Glomerular visceral epithelial cell (primary cell): ENCODE data around the gene CHCHD6.
A peak's percentile ranks its signal among the peaks of the same experiment; 100 is the strongest.

Experiments
- DNase-seq: peaks from one replicate; pipeline ENCODE4 v3.0.0-alpha.2; 2016; ENCODE audit errors: extremely low spot score

CHCHD6 gene

DNA sequence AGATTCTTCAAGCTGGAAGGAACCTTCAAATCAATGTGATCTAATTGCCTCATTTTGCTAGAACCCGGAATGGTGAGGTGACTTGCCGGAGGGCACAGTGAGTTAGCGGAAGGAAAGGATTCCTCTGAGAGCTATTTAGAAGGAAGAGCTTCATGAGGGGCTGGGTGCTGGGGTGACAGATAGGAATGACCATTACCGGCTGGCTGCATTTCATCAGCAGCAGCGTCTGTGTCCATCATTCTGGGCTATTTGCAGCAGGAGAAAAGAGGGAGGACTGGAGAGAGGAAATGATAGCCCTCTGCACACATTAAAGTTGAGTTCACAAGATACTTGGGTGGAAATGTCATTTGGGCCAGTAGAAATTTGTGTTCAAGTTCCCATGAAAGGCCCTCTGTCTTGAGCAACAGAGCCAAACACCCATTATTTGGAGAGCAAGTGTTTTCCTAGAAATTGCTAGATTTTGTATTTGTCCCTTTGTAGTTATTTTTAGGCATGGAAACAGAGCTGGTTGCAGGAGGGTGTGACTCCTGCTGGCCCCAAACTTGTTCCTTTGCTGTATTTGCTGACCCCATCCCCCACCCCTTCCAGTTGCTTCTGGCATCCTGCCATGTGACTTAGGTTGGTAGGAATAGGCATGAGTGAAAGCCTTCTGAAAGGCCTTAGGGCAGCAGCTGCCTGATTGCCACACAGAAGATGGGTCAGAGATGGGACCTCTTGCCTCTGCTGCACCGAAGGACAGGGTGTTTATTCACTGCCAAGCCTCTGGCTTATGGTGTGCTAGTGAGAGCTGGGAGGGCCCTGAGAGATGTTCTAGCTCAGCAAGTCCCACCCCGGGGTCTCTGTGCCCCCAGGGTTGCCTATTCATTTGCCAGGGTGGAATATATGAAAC is 191.4 kb downstream of the CHCHD6 start:
- no peak for DNase-seq

DNA sequence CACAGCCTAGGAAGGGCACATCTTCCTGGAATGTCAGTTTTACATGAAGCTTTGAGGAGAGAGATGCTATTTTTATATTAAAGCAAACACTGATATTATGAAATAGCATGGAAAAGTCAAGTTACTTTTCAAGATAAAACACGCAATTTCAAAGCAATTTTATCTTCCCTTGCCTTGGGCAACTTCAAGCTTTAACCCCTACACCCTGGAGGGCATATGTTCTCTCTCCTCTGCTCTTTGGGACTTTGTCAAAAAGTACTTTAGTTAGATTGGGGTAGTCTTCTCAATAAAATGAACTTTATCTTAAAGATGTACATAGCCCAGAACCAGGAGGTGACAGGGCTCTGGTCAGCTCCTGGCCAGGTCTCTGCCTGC is 192.0 kb downstream of the CHCHD6 start:
- no peak for DNase-seq

DNA sequence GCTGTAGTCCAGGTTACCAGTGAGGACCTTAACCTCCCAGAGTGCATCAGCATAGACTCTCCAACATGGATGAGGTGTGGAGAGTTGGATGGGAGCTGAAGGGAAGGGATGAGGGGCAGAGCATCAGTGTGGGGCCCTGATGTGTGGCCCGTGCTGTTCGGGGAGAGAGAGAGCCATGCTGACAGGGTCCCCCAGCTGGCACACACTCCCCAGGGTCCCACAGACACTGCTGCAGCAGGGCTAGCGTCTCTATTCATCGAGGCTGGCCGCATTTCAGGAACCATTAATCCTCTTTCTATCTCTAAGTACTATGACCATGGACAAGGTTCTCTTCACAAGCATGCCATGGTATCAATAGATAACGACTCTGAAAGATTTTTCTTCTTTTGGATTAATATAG is 192.9 kb downstream of the CHCHD6 start:
- DNase-seq, result no peak

DNA sequence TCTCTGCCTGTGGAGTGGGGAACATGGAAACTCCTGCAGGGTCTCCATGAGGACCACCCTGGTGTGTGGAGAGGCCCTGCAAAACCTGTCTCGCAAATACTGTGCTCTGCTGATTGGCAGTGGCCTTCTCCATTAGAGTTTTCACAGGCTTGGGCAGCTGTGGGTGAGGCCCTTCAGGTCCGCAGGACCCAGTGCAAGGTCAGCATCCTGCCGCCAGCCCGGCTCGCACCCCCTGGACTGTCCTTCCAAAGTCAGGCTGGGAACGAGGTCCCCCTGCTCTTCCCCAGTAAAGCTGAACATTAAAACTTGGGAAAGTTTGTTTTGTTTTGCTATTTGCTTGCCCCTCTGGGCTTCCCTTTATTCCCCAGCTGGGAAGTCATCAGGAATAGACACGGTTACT is 193.9 kb downstream of the CHCHD6 start:
- no peak for DNase-seq

DNA sequence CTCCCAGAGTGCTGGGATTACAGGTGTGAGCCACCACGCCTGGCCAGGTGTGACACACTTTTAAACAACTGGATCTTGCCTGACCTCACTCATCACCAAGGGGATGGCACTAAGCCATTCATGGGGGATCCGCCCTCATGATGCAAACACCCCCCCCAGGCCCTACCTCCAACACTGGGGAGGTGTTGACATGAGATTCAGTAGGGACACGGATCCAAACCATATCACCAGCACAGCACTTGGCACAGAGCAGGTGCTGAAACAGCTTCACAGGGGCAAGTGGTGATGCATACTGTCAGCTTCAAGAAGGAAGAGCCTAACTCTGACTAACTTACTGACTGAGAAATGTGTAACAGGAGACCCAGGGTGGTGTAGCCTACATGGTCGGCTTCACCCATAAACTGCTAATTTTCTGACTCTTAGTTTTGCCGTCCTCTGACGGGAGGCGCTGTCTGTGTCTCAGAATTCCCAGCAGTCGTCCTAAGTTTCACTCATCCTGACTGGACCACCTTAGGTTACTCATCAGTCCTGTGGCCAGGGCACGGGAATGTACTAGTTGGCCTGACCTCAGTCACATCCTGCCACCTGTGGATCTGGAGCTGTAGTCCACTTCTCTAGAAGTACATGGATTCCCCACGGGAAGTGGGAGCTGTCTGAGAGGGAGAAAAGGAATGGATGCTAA is 197.0 kb downstream of the CHCHD6 start:
- DNase-seq, result peak; percentile 29

DNA sequence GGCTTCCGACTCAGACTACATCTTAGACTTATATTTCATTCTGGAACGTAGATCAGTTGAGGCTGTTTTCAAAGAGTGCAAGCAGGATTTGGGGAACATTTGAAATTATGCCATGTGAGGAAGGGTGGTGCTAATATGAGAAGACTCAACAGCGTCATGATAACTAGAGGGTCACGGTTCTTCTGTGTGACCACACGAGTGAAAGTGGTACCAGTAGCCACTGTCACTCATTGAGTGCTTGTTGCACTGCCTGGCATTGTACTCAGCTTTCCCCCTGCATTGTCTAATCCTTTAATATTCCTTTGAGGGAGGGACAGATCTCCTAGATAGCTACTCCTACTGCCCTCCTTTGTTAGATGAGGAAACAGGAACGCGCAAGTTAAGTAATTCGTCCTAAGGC is 197.6 kb downstream of the CHCHD6 start:
- no peak for DNase-seq

DNA sequence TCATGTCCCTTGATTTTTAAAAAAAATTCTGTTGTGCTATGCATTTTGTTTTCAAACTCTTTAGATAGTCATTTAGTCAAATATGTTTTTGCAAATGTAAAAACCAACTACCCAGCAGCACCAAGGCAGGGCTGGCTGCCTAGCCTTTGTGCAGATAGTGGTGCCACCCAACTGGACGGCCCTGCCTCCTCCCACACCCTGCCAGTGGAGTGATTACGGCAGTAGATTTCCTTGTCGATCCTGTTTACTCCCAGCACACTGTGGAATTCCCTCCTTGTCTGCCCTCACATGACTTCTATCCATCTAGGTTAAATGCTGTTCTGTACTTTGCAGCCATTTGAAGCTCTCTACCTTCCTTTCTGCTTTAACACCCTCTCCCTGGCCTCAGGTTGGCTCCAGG is 199.5 kb downstream of the CHCHD6 start:
- no peak for DNase-seq

DNA sequence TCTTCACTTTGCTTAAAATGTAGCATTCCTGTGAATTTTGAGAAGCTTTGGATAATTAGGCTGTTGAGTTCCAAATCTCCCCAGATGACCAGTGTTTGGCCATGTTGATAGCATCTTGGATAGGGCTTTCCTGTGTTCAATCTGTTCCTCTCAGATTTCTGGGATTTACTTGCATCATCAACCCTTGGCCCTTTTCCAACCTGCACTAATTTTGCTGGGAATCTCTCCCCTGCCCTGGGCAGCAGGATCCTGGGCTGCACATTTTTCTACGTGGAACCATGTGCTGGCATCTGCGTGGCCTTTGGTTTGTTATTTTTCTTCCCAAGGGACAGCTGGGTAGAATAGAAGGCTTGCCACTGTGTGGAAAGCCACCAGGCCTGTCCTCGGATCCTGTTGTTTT is 203.5 kb downstream of the CHCHD6 start:
- DNase-seq, result no peak

DNA sequence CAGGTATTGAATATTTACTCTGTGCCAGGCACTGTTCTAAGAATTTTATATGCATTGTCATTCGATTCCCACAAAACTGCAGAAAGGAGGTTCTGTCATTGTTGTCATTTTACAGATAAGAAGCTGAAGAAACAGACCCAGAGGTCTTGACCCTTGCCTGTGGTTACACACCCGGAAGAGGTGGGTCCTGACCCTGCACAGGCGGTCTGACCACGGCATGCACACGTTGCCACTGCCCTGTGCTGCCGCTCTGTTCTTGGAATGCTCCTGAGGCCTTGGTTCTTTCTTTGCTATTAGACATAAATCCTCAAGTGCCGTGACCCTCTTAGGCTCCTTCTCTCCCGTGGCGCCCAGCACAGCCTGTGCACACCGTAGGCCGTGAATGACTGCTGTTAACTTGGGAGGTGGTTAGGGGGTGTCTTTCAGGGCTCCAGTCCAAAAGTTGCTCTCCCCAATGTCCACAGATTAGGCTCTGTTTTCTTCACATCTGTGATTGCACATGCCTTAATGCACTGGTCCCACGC is 204.8 kb downstream of the CHCHD6 start:
- no peak for DNase-seq

DNA sequence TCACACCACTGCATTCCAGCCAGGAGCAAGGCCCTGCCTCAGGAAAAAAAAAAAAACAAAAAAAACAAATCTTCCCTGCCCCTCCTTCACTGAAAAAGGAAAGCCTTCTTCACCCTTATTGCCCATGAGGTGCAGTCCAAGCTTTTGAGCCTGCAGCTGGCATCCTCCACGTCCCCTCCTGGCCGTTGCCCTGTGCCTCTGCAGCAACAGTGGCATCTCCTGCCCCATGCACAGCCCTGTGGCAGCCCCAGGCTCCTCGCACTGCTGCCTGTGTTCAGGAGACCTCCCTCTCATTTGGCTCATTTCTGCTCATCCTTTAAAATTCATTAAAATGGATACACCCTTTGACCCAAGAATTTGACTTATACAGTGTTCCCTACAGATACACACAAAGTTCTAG is 206.2 kb downstream of the CHCHD6 start:
- DNase-seq, result no peak

DNA sequence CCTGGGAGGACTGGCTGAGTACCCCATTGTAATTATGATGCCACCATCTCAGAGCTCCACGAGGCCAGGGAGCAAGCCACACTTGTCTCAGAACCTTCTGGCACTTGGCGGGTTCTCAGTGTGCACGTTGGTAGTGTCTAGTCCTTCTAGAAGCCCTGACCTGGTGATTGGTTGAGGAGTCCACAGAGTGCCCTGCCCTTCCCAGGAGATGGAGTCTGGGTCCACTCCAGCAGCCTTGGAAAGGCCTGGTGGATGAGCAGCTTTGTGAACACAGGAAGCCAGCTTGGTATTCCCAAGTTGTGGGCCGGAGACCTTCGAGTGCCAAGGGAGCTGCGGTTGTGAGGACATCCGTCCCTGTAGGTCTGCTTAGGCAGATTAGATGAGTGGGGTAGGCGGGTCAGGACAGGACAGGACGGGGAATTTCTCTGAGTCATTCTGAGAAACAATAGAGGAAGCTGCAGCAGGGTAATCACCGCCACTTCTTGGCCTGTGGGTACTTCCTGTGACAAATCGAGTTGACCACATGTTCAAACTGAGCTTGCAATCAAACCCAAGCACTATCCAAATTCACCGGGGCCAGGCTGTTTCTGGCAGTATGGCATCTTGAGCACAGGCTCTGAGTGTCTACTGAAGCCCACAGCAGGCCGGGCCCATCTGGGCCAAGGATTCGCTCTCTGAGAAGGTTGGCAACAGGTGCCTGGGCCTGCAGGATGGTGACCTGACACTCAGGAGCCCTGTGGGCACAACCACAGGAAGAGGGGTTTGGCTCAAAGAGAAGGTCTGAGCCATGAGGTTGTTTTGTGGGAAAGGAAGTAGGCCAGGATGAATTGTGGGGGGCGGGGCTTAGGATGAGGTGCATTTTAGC is 207.4 kb downstream of the CHCHD6 start:
- peak; percentile 97 for DNase-seq

DNA sequence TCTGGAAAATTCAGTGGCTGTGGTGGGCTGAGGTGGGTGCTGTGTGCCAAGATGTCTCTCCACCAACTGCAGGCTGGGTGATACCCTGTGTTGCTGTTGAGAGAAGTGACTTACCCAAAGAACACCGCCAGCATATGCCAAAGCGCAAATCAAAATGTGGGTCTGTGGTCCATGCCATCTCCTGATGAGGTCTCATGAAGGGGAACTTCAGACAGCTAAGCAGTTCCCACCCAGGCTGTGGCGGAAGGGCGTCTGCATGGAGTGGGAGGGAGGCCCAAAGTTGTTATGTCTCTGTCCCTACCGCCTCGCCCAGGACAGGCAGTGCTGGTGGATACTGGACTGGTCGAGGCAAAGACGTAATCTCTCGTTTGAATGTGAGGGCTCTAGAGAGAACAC is 208.0 kb downstream of the CHCHD6 start:
- DNase-seq, result no peak

DNA sequence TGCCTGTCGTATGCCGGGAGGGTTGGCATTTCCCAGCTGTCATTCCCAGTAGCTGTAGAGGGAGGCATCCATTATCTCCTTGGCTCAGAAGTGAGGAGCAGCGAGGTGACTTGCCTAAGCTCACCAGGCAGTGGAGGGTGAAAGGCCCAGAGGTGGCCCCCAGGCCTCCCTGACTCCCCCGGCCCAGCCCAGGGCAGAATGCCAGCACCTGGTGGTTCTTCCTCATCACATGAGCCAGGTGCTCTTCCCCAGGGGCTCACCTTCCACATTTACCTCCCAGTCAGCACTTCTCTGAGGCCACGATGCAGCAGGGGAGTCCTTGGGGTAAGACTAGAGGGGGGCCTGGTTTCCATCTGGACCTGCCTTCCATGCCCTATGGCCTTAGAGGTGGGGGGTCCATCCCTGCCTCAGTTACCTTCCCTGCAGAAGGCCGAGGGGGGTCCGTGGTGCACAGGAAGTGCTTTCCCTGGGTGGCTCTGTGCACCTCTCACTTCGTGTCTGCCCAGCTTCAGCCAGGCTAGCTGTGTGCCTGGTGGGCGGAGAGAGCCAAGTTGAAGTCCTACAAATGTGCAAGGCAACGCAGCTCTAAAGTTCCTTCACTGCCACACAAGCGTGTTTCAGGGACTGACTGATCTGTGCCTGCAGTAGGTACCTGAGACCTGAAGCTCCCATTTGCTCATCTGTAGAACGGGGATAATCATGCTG is 208.6 kb downstream of the CHCHD6 start:
- DNase-seq, result no peak

DNA sequence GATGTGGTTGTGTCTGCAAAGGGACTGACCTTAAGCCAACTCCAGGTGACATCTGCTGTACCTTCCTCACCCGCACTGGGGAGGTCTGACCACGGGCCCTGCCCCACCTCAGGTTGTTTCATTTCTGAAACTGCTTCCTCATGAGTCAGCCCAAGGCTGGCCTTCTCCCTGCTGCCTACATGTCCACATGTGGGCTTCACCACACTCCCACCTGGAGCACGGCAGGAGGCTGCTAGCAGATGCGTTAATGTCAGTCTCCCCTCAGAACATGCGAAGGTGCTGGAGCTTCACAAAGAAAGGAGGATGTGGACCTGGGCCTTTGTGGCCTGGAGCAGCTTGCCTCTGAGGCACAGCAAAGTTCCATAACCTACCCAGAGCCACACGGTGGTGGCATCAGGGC is 209.5 kb downstream of the CHCHD6 start:
- peak; percentile 76 for DNase-seq

DNA sequence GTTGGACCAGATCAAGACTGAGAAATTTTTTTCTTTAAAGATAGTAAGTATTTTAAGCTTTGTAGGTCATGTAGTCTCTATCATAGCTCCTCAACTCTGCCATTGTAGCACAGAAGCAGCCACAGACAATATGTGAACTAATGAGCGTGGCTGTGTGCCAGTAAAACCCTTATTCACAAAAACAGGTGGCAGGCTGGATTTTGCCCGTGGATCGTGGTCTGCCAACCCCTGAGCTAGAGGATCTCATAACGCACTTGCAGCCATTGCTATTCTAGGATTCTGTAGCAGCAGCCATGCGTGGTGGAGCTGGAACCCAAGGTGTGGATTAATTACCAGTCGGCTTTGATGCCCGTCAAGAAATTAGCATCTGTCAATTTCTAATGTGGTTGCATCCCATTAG is 210.2 kb downstream of the CHCHD6 start:
- no peak for DNase-seq

DNA sequence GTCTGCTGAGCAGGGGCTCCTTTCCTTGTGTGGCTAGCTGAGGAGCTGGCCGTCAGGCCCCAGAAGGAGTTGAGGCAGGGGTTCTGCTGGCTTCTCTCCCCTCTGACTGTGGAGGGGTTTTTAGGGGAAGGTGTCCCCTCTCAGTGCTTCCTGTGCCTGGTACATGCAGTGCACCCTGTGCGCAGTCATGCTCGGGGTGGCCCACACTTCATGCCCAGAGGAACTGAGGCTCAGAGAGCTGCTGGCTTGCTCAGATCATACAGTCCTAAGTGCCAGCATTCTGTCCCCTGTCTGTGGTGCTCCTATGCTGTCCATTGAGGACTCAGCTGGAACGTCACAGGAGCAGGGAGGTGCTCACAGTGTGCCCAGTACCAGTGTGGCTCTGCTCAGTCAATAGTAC is 211.0 kb downstream of the CHCHD6 start:
- no peak for DNase-seq

DNA sequence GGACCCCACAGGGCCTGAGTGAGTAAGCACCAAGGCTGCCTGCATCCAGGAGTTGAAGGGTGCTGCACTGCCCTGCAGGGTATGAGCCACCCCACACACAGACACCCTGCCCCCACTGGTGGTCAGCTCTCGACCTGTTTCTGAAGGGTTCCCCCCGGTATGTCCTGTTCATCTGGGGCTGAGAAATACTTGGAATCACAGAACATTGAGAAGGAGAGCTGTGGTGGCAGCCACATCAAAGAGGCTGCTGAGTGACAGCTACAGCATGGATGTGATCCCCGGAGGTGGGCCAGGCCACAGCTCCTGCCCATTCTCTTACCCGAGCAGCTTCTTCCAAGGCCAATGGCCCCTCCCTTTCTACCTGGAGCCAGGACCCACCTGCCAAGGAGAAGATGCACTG is 212.5 kb downstream of the CHCHD6 start:
- no peak for DNase-seq

DNA sequence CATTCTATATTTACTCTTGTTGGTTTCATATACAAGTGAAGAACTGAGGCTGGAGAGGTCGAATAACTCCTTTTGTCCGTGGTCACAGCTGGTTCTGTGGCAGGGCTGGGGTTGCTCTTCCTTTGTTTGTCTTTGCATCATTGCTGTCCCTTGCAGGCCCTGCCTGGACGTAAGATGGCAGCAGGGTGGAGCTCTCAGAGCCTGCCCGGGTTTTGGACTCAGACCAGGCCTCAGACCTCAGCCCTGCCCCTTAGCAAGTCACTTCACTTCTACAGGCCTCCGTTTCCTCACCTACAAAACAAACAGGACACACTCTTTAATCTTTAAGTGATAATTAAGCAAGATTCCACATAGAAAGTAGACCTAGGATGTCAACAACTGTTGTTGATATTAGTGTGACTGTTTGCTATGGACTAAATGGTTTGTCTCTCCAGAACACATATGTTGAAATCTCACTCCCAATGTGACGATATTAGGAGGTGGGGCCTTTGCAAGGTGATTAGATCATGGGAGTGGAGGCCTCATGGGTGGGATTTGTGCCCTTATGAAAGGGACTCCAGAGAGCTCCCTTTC is 213.3 kb downstream of the CHCHD6 start:
- DNase-seq, result no peak

DNA sequence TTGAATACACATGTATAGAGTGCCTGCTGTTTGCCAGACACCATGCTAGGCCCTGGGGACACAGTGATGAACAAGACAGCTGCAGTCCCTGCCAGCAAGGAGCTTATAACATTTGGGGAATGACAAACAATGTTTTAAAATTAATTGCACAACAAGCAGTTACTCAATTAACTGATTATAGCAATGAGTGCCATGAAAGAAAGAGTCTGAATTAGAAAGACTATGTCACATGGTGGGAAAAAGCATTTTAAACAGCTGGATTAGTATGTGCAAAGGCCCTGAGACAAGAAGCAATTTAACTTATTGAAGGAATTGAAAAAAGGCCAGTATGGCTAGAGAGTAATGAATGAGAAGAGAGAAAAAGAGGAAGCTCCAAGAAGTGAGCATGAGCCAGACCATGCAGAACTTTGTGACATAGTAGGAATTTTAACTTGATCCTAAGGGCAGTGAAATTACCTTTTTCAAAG is 214.3 kb downstream of the CHCHD6 start:
- no peak for DNase-seq

DNA sequence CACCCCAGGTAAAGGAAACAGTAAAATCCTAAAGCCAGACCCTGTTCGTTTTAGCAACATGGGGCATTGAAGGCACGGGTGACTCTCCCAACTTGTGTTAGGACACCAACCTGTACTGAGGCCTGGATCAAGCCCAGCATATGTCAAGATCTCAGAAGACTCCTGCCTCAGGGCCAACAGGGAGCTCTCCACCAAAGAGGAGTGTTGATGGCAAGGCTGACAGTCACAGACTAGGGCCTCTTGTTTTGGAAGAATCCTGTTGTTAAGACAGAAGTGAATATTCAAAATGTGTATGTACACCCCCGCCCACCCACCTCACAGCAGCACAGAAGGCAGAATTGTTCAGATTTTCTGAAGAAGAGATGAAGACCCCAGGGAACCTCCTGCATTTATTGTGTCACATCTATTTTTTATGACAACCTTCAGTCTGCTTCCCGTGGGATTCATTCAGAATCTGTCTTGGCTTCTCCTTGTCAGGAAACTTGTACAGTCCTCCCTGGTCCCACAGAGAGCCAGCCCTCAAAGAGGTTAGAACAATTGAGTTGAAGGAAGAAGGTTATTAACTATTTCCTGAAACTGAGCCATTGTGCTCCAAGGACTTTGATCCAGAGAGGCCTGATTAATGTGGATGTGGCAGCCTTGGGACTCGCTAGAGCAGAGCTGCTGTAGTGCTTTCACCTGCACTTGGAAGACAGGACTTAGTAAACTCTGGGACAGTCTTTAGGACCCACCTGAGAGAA is 217.2 kb downstream of the CHCHD6 start:
- DNase-seq, result no peak
